T-helper 9 cell (primary cell): ENCODE data around the gene KTN1.

Experiments
- DNase-seq: peaks from one replicate; pipeline ENCODE4 v3.0.0-alpha.2; 2020
- total RNA-seq, 2 donors: gene quantifications; one replicate each; lab custom pipeline; 2026; lab: John Stamatoyannopoulos, UW

The KTN1 gene, protein sequence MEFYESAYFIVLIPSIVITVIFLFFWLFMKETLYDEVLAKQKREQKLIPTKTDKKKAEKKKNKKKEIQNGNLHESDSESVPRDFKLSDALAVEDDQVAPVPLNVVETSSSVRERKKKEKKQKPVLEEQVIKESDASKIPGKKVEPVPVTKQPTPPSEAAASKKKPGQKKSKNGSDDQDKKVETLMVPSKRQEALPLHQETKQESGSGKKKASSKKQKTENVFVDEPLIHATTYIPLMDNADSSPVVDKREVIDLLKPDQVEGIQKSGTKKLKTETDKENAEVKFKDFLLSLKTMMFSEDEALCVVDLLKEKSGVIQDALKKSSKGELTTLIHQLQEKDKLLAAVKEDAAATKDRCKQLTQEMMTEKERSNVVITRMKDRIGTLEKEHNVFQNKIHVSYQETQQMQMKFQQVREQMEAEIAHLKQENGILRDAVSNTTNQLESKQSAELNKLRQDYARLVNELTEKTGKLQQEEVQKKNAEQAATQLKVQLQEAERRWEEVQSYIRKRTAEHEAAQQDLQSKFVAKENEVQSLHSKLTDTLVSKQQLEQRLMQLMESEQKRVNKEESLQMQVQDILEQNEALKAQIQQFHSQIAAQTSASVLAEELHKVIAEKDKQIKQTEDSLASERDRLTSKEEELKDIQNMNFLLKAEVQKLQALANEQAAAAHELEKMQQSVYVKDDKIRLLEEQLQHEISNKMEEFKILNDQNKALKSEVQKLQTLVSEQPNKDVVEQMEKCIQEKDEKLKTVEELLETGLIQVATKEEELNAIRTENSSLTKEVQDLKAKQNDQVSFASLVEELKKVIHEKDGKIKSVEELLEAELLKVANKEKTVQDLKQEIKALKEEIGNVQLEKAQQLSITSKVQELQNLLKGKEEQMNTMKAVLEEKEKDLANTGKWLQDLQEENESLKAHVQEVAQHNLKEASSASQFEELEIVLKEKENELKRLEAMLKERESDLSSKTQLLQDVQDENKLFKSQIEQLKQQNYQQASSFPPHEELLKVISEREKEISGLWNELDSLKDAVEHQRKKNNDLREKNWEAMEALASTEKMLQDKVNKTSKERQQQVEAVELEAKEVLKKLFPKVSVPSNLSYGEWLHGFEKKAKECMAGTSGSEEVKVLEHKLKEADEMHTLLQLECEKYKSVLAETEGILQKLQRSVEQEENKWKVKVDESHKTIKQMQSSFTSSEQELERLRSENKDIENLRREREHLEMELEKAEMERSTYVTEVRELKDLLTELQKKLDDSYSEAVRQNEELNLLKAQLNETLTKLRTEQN (N-terminal part only)
- 211 to 415 reads per million in 2 donors for total RNA-seq

GRCh38 chr14:55579724-55580469 lies at the start of gene KTN1:
TSS of gene KTN1 (plus strand) at chr14:55580207. CDS start at chr14:55612049, 31,842 bp downstream.
- DNase-seq = peak; percentile 78

GRCh38 chr14:55530464-55530863 lies 49.5 kb upstream of the KTN1 start:
- DNase-seq = no peak

DNA sequence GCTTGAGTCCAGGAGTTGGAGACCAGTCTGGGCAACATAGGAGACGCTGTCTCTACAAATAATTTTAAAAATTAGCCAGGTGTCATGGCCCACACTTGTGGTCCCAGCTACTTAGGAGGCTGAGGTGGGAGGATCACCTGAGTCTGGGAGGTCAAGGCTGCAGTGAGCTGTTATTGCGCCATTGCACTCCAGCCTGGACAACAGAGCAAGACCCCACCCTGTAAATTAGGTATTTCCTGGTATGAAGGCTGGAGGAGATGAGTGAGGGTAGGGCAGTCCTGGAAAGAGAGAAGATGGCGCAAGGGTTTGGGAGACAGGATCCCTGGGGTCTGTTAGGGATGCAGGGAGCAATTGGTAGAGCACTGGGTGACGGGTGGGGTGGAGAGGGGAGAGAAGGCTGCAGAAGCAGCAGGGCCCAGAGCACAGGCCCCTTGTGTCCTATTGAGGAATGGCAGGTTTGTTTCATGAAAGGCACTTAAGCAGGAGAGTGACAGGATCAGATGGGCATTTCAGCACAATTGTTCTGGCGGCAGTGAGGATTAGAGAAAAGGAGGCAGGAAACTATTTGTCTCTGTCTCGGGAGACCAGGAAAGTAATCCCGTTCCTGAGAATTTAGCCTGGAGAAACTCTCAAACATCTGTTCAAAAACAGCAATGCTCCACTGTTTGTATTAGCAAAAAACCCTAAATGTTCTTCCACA lies 47.2 kb upstream of the KTN1 start:
- DNase-seq = no peak

DNA sequence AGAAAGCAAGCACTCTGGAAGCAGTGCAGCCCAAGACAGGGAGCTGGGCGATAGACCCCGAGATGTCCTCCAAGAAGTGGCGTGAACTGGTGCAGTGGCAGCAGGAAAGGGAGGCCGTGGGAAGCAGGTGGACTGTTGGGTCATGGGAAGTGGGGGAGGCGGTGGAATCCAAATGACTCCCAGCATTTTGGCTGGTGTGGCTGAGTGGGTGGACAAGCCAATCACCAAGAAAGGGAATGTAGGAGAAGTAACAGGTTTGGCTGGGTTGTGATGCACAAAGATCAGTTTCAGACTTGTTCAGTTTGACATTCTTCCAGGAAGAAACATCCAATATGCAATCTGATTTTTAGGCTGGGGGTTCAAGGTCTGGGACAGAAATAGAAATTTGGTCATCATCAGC lies 46.0 kb upstream of the KTN1 start:
- DNase-seq = no peak

DNA sequence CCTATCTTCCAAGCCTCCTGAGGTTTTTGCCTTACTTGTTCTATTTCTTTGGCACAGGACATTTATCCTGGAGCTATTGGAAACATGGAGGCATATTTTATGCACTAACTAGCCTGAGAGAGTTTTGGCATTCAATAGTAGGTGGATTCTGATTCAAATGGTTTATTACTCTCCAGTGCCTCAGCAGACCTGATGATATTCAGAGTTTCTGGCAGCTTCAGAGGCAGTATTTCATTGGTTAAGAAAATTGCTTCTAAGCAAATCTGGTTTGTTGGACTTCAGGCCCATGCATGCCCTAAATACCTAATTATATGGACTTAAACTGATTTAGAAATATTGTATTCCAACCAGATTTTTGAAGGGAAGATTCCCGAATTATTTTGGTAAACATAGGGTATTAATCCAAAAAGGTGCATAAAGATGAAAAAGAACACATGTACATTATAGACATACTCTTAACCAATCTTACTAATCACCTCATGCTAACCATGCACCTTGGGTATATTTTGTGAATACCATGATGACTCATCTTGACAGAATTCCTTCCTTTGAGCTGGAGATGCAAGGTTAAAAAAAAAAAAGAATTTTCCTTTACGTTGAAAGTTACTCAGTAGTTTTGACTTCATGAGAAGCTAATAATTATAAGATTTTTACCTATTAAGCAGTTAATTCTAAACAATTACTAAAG lies 44.3 kb upstream of the KTN1 start:
- no peak for DNase-seq

GRCh38 chr14:55536204-55536708 lies 43.8 kb upstream of the KTN1 start:
- no peak for DNase-seq

DNA sequence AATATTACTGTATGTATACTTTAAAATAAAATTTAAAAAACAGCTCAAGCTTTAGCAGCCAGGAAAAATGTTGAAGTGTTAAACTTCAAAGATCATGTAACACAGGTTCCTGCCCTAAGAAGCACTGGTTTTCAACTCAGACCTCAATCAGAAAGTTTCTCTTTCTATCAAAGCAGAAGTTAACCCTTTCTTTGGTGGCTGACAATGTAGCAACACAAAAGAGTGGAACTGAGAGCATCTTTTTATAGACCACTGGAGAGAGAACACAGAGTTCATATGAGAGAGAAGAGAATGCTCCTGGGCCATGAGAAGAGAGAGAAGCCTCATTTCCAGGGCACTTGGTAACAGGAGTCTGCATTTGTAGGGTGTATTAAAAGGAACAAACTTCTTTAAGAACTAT lies 42.2 kb upstream of the KTN1 start:
- DNase-seq = no peak

GRCh38 chr14:55539975-55540374 lies 40.0 kb upstream of the KTN1 start:
- no peak for DNase-seq

GRCh38 chr14:55540847-55541773 lies 38.9 kb upstream of the KTN1 start:
- DNase-seq = no peak

- DNase-seq = no peak
Observed at GRCh38 chr14:55545779-55546178, 34.2 kb upstream of the KTN1 start.

DNA sequence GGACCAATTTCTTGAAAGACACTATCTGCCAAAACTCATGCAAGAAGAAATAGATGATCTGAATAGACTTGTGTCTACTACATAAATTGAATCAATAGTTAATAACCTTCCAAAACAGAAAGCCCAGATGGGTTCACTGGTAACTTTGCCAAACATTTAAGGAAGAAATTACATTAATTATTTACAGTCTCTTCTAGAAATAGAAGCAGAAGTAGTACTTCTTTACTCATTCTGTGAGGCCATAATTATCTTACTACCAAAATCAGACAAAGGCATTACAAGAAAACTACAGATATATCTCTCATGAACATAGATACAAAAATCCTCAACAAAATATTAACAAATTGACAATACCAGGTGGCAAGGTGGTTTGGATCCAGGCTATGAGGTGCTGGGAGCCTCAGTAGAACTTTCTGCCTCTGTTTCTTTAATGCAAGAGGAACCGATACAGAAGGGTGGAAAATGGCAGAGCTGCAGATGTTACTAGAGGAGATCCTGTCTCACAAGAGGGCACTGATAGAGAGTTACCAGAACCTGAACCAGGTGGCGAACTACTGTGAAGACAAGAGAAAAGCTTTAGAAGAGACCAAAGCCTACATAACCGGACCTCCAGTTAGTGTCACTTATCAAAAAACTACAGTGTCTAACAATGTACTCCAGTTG lies 33.7 kb upstream of the KTN1 start:
- DNase-seq = no peak

DNA sequence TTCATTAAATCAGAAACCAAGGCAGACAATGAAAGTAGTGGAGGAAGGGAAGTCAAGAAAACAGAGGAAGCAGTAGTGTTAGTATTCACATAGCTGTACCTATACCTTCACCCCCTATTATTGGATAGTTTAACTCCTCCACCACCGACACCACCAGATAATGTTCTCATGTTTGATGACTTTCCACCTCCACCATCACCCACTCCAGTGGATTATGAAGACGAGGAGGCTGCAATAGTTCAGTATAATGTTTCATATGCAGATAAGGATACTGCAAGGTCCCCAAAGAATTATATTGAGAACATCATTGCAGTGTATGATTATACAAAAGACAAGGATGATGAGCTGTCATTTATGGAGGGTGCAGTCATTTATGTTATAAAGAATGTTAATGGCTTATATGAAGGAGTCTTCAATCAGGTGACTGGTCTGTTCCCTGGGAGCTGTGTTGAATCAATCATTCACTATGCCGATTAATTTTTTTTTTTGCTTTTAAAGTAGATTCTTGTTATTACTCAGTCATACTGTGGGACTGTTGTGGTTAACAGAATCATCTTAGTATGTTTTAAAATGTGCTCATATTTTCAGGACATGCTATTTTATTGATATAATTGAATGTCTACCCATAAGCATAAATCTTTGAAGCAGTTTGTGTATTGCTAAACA lies 32.2 kb upstream of the KTN1 start:
- no peak for DNase-seq

DNA sequence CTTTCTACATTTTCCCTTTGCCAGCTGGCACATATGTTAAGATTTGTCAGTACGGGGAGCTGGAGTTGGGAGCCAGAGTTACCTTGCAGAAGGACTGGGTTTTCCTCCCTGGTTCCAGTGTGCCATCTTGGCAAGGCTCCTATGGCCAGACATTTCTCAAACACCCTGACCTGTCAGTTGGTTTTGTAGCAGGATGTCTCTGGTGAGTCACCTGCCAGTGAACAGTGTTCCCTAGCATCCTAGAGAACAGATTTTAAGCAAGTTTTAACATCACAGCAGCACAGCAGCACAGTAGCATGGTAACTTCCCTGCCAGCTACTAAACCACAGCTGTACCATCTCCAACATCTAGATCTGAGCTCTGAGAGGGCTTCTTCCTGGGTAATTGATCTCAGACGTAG lies 26.2 kb upstream of the KTN1 start:
- DNase-seq = no peak

DNA sequence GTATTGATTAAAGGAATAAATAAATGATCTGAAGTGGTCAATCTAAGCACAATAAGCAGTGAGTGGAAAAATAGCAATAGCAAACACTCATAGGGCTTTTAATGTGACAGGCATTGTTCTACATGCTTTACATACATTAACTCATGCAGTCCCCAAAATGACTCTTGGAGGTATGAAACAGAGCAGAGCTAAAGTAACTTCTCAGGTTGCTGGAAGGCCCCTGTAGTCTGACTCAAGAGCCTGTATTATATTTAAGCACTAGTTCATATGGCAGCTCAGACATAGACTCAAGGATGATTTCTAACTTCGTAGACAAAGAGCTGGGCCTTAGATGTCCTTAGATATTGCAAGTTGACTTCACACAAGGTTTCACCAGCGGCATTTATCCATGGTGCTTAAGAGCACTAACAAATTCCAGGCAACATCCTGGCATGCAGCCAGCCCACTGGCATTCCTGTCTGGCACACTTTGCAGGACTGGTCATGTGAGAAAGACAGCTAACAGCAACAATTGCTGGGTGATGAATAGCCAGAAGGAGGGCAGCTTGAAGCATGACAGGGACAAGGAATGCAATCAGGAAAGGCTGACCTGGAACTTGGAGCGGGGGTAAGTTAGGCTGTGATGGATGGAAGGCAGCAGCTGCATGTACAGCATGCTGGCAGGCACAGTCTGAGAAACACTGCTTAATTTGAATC lies 22.9 kb upstream of the KTN1 start:
- no peak for DNase-seq

DNA sequence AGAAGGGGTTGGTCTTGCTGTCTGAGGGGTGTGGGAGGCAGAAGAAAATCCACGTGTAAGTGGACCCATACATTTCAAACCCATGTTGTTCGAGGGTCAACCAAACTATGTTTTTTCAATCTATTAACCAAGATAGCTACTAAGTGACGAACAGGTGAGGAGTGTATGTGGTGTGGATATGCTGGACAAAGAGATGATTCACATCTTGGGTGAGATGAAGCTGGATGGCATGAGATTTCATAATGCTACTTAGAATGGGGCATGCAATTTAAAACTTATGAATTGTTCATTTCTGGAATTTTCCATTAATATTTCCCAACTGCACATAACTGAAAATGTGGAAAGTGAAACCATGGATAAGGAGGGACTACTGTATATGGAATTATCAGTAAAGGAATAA lies 17.9 kb upstream of the KTN1 start:
- no peak for DNase-seq

- DNase-seq = no peak
Observed at GRCh38 chr14:55568618-55569017, 11.4 kb upstream of the KTN1 start.

DNA sequence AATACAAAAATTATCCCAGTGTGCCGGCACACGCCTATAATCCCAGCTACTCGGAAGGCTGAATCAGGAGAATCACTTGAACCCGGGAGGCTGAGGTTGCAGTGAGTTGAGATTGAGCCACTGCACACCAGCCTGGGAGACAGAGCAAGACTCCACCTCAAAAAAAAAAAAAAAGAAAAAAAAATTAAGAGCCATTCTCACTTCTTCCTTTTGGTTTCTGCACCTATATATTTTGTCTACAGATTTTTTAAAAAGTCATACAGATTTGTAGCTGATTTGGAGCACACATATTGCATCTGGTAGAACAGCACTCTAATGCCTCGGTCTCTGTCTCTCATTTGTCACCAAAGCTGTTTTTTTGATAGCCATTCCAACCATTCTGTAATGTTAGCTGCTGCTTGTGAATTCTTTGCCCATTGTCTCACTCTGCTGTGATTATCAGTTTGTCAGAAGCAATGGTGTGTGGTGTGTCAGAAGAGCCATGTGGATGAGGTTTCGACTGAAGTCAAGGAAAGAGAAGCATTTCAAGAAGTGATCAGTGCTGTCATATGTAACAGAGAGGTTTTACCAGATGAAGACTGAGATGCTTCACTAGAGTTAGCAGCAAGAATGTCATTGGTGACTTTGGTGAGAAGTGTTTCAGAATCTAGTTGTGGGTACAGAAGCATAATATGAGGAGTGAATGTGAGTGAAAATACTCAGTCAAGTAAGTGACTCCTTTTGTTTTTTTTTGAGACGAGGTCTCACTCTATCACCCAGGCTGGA lies 8.7 kb upstream of the KTN1 start:
- DNase-seq = no peak
